ACHN (cell line): ENCODE data around the gene PAX3.

Experiments used
- DNase-seq: peaks from one replicate; pipeline ENCODE4 v3.0.0-alpha.2; 2015
- in situ Hi-C: cut with HindIII; loops from 2 replicates; pipeline ENCODE4 v1.10.0; 2017; ENCODE audit warnings: low sequenced_read_pairs, low pct_ligation_motif_present, low pct_unique_long_range_greater_than_20kb

PAX3 gene

GRCh38 chr2:222288590-222289277 lies 10.1 kb downstream of the PAX3 start:
- no peak for DNase-seq
- in situ Hi-C loops, result no loop called here

DNA sequence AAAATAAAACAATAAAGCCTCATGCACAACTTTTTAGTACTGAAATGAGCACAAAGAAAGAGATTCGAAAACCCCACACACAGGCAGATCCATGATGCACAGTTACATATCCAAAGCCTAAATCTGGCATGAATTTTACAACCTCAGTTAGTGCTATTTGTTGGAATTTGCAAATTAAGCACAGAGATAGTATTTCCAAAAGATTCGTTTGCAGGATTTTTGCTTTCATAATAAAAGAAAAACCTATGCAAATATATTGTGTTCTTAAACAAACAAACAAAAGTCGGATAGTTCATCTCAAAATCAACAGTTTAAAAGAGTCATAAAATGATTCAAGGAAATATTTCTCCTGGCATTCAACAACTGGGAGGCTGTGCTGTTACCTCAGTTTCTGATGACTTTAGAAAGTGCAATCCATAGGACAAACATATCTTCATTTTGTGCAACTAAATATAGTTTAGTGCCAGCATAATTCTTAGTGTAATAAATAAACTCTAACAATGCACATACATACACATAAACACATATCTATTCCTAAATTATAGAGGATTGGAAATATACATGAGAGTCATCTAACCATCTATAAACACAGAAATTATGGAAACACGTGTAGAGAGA lies 10.8 kb downstream of the PAX3 start:
- no peak for DNase-seq
- in situ Hi-C loops, result no loop called here

DNA sequence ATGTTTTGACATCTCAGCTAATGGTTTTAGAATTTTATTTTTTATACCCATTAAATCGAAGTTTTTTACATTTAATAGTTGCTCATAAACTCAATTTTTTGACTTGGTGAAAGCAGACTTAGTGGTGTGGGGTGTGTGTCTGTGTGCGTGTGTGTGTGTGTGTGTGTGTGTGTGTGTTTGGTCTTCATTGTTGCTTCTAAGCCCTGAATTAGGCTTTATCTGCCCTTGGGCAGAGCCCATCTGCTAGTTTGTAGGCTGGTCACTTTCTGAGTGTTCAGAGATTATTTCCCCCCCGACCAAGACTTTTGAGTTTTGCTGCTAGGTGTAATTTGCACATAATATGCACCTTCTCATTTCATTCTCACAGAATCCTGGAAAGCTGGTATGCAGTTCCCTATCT lies 14.3 kb downstream of the PAX3 start:
- DNase-seq, result no peak
- in situ Hi-C loops, result no loop called here

- in situ Hi-C loops, result no loop called here
- no peak for DNase-seq
Measured at GRCh38 chr2:222283634-222284033, 15.2 kb downstream of the PAX3 start.

DNA sequence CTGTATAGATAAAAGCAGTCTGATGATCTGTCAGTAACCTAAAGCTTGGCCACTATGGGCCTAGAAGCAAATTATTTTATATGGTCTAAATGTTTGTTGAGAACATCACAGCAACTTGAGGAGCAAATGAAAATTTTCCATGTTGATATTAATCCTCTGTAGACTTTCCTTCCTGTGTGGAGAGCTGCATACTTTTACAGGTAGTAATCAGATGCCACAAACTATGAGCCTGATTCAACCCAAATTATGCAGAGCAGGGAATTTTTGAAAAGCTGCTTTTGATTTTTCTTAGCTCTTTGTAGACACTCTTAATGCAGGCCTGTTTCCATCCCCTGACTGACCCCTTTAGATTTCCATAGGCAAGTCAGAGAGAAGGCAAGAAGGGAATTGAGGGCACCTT lies 17.3 kb downstream of the PAX3 start:
- DNase-seq, result no peak
- in situ Hi-C loops, result no loop called here

DNA sequence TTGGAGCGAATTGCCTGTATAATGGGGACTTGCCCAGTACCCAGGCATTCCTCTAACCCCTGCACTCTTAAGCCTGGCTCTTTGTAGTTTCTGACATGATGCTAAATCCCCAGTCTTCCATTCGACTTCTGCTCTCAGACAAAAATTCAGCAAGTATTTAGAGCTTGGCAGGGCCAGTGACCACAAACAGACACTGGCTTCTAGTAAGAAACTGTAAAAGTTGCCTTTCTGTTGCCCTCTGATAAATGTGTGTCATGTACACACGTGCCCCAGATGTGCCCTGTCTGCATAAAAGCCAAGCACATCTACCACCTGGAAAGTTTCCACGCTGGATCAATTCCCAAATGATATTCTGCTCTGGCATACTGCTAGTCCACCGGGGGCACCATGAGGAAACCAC lies 18.0 kb downstream of the PAX3 start:
- in situ Hi-C loops, result no loop called here
- no peak for DNase-seq

DNA sequence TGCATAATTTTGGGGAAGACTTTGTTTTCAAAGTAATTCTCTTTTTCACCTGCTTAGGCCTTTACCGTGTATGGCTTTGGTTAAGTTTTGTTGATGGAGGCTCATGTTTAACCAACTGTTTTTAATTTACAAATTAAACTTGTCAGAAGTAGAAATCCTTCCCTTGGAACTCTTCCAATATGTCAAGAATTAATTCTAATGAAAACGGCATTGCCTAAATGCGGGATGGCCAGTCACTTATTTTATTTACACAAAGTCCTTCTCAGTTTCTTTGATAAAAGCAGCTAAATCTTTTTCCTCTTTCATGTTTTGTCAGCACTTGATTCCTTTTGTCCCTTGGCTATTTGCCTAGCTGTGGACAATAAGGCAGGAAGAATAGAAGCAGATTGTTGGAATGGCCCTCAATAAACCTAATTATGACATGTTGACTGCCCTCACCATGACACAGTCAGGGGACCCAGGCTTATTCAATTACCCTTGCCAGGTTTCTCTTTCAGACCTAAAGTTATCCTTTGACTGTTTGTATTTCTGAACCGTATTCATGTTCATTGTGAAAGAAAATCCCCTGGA lies 26.3 kb downstream of the PAX3 start:
- DNase-seq, result no peak

GRCh38 chr2:222271854-222272253 lies 26.9 kb downstream of the PAX3 start:
- DNase-seq, result no peak
- in situ Hi-C loops, result no loop called here

More for the DNA sequence above, 26.3 kb downstream of the PAX3 start:
- in situ Hi-C loops, result no loop called here

DNA sequence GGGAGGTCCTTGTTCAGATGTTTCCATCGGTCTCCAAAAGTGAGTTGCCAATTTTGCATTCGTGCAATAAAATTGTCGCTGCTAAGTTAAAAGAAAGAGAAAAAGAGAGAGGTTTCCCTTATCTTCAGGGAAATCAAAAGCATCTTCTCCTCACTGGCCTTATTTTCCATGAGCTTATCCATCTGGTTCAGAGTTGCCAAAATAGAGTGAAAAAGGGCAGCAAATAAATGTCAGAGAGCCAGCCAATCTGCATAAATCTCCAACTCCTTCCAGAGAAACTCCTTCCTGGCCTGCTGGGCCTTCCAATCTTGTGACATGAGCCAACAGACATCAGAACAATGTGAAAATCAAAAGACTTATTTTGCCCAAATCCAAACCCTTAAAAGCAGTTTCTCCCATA lies 28.4 kb downstream of the PAX3 start:
- DNase-seq, result no peak
- in situ Hi-C loops, result no loop called here

- in situ Hi-C loops, result no loop called here
- no peak for DNase-seq
Measured at GRCh38 chr2:222269132-222269531, 29.7 kb downstream of the PAX3 start.

DNA sequence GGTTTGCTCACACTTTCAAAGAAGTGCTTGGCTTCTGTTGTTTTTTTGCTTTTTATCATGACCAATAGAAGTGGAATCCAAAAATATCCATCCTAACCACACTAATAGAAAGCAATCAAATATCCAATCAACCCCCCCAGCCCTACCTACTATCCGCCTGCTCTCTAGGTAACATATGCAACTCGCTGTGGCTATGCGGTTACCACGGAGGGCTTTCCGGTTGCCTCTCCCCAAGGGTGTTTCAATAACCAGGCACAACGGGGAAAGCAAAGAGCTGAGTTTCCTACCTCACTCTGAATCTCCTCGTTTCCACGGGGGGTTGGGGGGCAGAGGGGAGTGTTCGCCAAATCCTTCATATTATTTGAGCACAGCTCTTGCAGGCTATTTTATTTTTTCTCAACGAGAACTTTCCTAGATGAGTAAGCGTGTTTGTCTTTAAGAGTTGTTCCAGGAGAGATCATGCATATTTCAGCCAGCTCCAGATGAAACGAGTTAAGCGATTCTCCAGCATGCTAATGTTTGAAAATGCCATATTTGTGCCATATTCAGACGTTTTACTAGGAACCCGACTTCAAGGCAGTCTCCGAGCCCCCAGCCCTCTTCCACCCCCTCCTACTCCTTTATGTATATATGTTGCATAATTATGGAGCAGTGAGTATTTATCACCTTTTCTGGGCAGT lies 30.3 kb downstream of the PAX3 start:
- DNase-seq, result no peak
- in situ Hi-C loops, result no loop called here

DNA sequence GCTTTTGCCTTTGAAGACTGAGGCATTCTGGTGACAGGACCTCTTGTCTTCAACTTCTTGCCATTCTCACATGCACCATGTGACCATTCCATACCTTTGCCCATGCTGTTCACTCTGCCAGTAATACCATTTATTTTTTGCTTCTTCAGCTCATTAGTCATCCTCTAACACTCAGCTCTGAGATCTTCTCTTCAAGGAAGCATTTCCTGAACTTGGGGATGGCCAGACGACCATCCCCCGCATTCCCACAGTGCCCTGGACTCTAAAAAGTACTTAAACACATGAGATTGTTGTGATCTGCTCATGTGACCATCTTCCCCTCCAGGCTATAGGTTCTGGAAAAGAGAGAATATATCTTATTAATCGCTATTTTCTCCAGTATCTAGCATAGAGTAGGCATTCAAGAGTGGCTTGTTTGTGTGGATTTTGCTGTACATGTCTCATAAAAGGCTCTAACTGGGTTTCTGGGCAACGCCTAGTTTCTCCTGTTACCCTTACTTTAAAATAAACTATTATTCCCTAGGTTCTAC lies 33.9 kb downstream of the PAX3 start:
- DNase-seq, result no peak
- in situ Hi-C loops, result no loop called here

- in situ Hi-C loops, result no loop called here
- no peak for DNase-seq
Measured at GRCh38 chr2:222261504-222261903, 37.3 kb downstream of the PAX3 start.

DNA sequence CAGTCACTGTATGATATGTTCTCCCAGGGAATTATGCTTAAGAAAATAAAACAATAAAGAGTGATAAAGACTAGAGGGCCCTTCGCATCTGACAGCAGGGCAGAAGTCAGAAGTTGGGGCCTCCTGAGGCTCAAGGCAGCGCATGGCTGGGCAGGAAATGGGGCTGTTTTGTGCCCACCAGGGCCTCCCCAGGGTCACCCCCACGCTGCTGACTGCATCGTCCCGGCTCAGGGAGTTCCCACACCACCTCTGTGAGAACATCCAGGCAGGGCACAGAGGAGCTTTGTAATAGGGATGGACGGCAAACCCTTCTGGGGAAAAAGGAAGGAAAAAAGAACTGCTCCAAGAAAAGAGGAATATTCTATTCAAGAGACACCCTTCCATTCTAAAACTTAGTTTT lies 41.2 kb downstream of the PAX3 start:
- no peak for DNase-seq
- in situ Hi-C loops, result no loop called here

- in situ Hi-C loops, result no loop called here
- DNase-seq, result no peak
Measured at GRCh38 chr2:222256250-222256649, 42.5 kb downstream of the PAX3 start.

DNA sequence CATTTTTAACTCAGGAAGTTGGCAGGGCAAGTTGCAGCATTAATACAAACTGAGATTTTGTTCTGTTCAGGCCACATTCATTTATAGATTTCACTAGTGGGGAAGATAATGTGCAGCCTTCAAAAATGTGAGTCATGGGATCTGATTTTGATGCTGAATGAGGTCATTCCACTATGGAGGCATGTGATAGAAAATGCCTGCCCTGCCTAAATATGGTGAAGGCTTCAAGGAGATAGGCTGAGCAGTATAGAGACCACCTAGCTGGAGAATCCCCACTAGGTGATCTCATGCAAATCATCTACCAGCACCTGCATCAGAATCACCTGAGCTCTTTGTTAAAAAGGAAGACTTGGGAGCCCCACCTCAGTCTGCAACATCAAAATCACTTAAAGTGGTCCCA lies 43.7 kb downstream of the PAX3 start:
- in situ Hi-C loops, result no loop called here
- DNase-seq, result no peak

- DNase-seq, result no peak
- in situ Hi-C loops, result no loop called here
Measured at GRCh38 chr2:222250313-222250712, 48.5 kb downstream of the PAX3 start.

DNA sequence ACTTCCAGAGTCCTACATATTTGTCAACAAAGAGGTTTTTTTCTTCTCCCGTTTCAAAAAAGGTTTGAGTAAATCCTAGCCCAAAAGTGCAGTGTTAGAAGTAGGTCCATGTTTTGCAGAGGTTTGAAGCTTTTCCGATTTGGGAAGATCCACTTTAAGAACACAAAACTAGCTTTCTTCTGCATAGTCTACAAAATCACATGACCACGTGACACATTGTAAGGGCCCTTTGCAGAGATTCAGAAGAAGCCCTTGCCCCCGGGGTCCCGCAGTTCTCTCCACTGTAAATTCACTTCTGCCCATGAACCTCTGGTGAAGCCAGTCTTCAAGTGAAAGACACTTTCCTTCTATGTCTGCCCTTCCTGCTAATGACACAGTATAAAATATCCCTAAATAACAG lies 49.4 kb downstream of the PAX3 start:
- DNase-seq, result no peak
- in situ Hi-C loops, result no loop called here

- DNase-seq, result no peak
- in situ Hi-C loops, result no loop called here
Measured at GRCh38 chr2:222248818-222249217, 50.0 kb downstream of the PAX3 start.
